PC-3 (cell line): ENCODE results near the gene ARHGEF3. TPM values are rescaled to one million over a fixed set of nuclear protein-coding genes. Genes with fewer than 3 reads are reported as not detected.

Experiments
- ATAC-seq: fragments of 200-7000 bp; cut with Tn5 transposase; 2 replicates; pipeline ENCODE4 v1.9.1; 2020; ENCODE audit warnings: mild to moderate bottlenecking, moderate library complexity
- BruUV-seq: library from RNA; stranded (reverse); fragments of 400-500 nt; replicated peaks from 2 replicates; lab custom pipeline; 2021; lab: Mats Ljungman, UMichigan
- CTCF ChIA-PET: fragments of 300-600 bp; sonication (Branson Sonifier 250); formaldehyde crosslinking; loops from one replicate; lab custom pipeline; 2022; ENCODE audit warnings: antibody characterized with exemption; lab: Charles Lee
- POLR2A ChIA-PET: fragments of 300-600 bp; sonication (Branson Sonifier 250); formaldehyde crosslinking; loops from one replicate; lab custom pipeline; 2022; ENCODE audit warnings: antibody characterized with exemption; ENCODE audit not compliant: unreplicated experiment; lab: Charles Lee
- DNase-seq: peaks from one replicate; pipeline ENCODE4 v3.0.0-alpha.2; 2015
- H2AFZ ChIP-seq: fragments of 300-600 bp; sonication (generic); 2 replicates; pipeline ENCODE4 v1.6.0; 2016; ENCODE audit warnings: antibody characterized with exemption, low read length
- H3F3A ChIP-seq: fragments of 300-600 bp; sonication (generic); one replicate; pipeline ENCODE4 v1.6.0; 2017; ENCODE audit warnings: antibody characterized with exemption, low read length, control low read depth, mild to moderate bottlenecking; ENCODE audit not compliant: unreplicated experiment
- H3K27ac ChIP-seq: fragments of 300-600 bp; sonication (generic); 2 replicates; pipeline ENCODE4 v1.5.1; 2016; ENCODE audit warnings: mild to moderate bottlenecking, low read length
- H3K27me3 ChIP-seq: fragments of 300-600 bp; sonication (generic); 2 replicates; pipeline ENCODE4 v1.6.1; 2016; ENCODE audit warnings: low read length, mixed read lengths
- H3K36me3 ChIP-seq: fragments of 300-600 bp; sonication (generic); 2 replicates; pipeline ENCODE4 v1.6.1; 2016; ENCODE audit warnings: low read depth, mixed run types, low read length, mixed read lengths
- H3K4me1 ChIP-seq: fragments of 300-600 bp; sonication (generic); 2 replicates; pipeline ENCODE4 v1.5.1; 2016; ENCODE audit warnings: low read length; ENCODE audit not compliant: insufficient read depth
- H3K4me2 ChIP-seq: fragments of 300-600 bp; sonication (generic); 2 replicates; pipeline ENCODE4 v1.6.0; 2016; ENCODE audit warnings: low read length
- H3K4me3 ChIP-seq: fragments of 300-600 bp; sonication (generic); 2 replicates; pipeline ENCODE4 v1.5.1; 2016; ENCODE audit warnings: mild to moderate bottlenecking, low read length, mixed read lengths
- H3K79me2 ChIP-seq: fragments of 300-600 bp; sonication (generic); 2 replicates; pipeline ENCODE4 v1.6.1; 2017; ENCODE audit warnings: low read length, mixed read lengths
- H3K9ac ChIP-seq: fragments of 300-600 bp; sonication (generic); 2 replicates; pipeline ENCODE4 v1.6.0; 2016; ENCODE audit warnings: mild to moderate bottlenecking, low read length
- H3K9me2 ChIP-seq: fragments of 300-600 bp; sonication (generic); replicated peaks from 2 replicates; pipeline ENCODE4 v1.6.1; 2016; ENCODE audit warnings: mixed run types, low read length, mixed read lengths
- H3K9me3 ChIP-seq: fragments of 300-600 bp; sonication (generic); 2 replicates; pipeline ENCODE4 v1.6.1; 2016; ENCODE audit warnings: low read length, mixed read lengths
- H4K20me1 ChIP-seq: fragments of 300-600 bp; sonication (generic); 2 replicates; pipeline ENCODE4 v1.6.1; 2016; ENCODE audit warnings: low read length, mixed read lengths
- CTCF ChIP-seq: fragments of 300-600 bp; sonication (generic); conservative IDR thresholded peaks from 2 replicates; pipeline ENCODE4 v1.5.1; 2017; ENCODE audit warnings: antibody characterized with exemption, low read depth, mild to moderate bottlenecking, low read length
- EZH2 ChIP-seq: fragments of 300-600 bp; sonication (generic); IDR thresholded peaks from one replicate; pipeline ENCODE4 v1.6.1; 2017; ENCODE audit warnings: antibody characterized with exemption, mild to moderate bottlenecking, low read length; ENCODE audit not compliant: unreplicated experiment
- EZH2phosphoT487 ChIP-seq: fragments of 300-600 bp; sonication (generic); IDR thresholded peaks from 2 replicates; pipeline ENCODE4 v1.6.1; 2018; ENCODE audit warnings: mild to moderate bottlenecking, antibody characterized with exemption, low read length, borderline replicate concordance
- intact Hi-C: fragments of 100-400 bp; cut with micrococcal nuclease; formaldehyde crosslinking; loops from 2 replicates; pipeline ENCODE4 v1.9.0; 2023
- total RNA-seq: library from RNA; depleted of rRNA; stranded (reverse); fragments of >200 nt; gene quantifications from 2 replicates; pipeline ENCODE4 v1.2.3, GENCODE V29; 2014

ARHGEF3 gene
- total RNA-seq, 1 experiment from 2014 or later, result 8.7 TPM

DNA sequence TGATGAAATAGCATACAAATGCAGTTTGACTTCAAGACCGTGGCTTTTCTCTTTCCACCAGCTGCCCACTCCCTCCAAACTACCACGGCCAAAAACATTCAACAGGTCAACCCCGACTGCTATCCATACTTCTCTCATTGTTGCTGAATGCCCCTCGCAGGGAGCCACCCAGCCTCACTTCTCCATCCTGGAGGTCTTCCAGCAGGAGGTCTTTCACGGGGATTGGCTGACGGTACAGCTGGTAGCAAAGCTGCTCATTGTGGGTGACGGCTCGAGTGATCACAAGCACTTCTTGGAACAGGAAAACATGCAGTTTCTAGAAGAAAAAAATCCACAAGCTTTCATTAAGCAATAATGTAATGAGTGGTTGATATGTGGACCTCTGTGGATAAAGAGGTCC lies 69.6 kb downstream of the ARHGEF3 start:
- H4K20me1 ChIP-seq, result no peaks in the 10 kb centered on the region
- no peaks in the 10 kb centered on the region for H3K27me3 ChIP-seq
- no TSS peak for BruUV-seq

DNA sequence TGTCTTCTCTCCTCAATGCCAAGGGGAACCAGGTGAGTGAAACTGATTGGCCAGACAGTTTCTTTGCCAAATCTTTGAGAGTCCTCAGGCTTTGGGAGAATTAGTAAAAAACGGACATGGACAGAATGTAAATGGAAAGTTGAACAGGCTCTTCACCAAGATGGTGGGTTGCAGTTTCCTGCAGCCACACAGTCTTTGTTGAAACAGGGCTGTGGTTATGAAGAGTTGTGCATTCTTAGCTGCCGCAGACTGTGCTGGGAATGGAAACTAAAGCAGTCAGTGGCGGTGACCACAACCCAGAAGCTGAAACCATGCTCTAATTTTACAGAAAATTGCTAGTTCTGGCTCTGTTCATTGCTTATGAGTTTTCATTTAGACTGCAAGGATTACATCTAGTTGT lies 76.6 kb downstream of the ARHGEF3 start:
- POLR2A ChIA-PET, result no interaction called here

More for the DNA sequence above, 69.6 kb downstream of the ARHGEF3 start:
- Histone ChIP-seq H3K4me3 (no peak overlapping the region), H3K36me3 (no peaks in the 10 kb centered on the region), H3K79me2 (no peaks in the 10 kb centered on the region), H3K9me2 (no peaks in the 10 kb centered on the region), H3F3A (no peaks in the 10 kb centered on the region), H3K4me2 (no peak overlapping the region), H3K27ac (no peak overlapping the region), H3K4me1 (no peaks in the 10 kb centered on the region), H2AFZ (no peak overlapping the region), H3K9me3 (no peaks in the 10 kb centered on the region), H3K9ac (no peak overlapping the region)
- ChIA-PET CTCF (no interaction called here), POLR2A (no interaction called here)
- DNase-seq (no peak), ATAC-seq (no peak)
- intact Hi-C loops, result no loop called here
- TF ChIP-seq EZH2phosphoT487 (no peak), EZH2 (no peak), CTCF (no peak)

More for the DNA sequence above, 76.6 kb downstream of the ARHGEF3 start:
- Histone ChIP-seq H3K9ac (no peak overlapping the region), H3K9me3 (no peaks in the 10 kb centered on the region), H3K36me3 (no peaks in the 10 kb centered on the region; the same call in 1 of the 2 replicates), H2AFZ (no peak overlapping the region), H3K79me2 (no peaks in the 10 kb centered on the region), H3K9me2 (no peaks in the 10 kb centered on the region), H3K27ac (no peak overlapping the region), H3K4me3 (no peak overlapping the region), H3K4me2 (no peak overlapping the region), H4K20me1 (no peaks in the 10 kb centered on the region), H3K27me3 (no peaks in the 10 kb centered on the region), H3F3A (no peaks in the 10 kb centered on the region), H3K4me1 (no peaks in the 10 kb centered on the region)
- ATAC-seq (no peak), DNase-seq (no peak)
- no TSS peak for BruUV-seq
- CTCF ChIA-PET, result no interaction called here
- TF ChIP-seq CTCF (no peak), EZH2phosphoT487 (no peak), EZH2 (no peak)
- intact Hi-C loops, result no loop called here
